ENCODE measurements around the gene LHX5.
"Not testable (repeated sequence)": the region's sequence is repeated elsewhere in the genome, so short reads cannot be mapped to it uniquely, and the experiment has no call there.

The LHX5 gene

DNA sequence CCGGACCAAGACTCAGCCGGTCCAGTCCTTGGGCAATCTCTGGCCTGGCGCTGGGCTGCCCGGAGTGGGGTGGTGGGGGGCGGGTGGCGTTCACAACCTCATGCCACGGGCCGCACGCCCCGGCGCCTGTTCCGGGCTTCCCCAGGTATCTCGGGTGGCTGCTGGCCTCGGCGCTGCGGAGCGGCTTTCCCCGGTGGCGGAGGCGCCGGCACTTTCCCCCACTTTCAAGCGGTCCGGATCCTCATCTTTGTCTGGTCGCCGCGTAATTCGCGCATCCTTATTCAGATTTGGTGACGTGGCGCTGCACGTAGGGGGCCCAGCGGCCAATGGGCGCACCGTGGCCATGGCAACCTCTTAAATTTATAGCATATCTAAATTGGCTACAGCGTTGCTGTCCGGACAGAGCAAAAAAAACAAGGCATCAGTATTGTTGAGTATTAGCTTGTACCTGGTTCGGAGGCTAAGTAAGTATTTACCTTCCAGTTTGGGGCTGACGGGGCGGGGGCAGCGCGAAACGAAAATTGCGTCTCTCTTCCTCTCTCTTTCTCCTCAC lies at the start of gene LHX5:
Gene LHX5, minus strand, starts transcription at position 253 of the 553 bp plus-strand sequence. CDS start 373 bp downstream, outside the sequence.
- DNase-seq (ENCODE audit: low read depth) = no peak

DNA sequence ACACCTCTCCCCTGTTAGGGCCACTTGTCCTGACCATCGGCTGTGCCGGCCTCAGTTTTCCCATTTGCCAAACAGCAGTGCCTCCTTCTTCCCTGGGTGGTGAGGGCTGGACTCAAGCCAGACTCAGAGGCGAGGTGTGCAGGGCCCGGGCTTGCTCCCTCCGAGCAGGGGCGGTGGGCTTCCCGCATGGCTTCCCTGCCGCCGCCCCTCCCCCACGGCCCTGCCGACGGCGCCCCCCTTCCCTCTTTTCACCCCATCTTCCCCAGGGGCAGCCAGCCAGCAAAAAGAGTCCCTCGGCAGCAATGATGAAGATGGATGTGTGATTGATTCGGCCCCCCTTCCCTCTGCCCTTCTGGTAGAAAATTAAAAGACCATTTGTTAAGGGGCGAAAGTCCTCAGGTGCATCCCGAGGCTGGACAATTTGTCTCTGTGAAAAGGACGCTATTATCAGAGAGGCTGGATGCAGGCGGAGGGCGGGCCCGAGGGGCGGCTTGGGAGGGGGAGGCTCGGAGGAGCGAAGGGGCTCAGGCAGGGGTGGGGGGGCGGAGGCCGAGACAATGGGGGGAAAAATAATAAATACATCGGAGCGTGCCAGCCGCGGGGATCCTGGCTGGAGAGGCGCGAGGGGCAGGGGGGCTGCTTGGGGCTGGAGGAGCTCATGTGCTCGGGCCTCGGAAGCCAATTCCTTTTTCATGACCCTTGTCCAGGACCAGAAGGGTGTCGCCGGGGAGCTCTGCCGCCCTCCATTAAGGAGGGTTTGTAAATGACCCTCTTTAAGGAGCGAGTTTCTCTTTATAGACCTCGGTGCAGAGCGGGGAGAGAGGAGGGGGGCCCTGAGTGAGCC lies 48.0 kb upstream of the LHX5 start:
- no peak for DNase-seq (ENCODE audit: low read depth)

DNA sequence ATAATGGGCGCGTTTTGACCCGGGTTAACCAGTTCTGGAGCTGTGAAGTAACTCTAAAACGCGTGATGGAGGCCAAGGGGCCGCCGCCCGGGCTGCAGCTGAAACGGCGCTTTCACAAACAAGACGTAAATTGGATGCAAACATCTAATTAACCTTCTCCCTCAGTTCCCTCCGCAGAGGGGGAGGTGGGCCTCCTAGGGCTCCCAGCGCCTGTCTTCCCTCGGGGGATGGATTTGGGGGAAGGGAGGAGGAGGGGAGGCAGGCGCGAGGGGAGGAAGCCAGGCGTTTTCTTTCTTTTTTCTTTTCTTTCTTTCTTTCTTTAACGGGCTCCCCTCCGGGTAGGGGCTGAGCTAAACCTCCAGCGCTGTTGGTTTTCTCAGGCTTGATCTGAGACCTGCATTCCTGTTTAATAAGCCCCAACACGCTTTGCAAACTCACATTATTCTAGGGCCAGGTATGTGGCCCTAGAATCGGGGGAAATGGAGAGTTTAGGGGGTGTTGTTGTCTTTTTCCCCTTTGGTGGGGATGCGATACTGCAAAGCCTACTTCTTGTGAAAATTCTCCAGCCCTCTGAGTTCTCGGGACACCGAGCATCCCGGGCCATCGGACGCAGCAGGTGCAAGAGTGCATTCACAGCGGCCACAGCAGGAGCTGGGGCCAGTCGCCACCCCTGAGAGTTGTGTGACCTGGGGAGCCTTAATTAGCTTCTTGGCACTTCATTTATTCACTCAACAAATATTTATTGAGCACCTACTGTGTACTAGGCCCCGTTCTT lies 43.6 kb upstream of the LHX5 start:
- no peak for DNase-seq (ENCODE audit: low read depth)

DNA sequence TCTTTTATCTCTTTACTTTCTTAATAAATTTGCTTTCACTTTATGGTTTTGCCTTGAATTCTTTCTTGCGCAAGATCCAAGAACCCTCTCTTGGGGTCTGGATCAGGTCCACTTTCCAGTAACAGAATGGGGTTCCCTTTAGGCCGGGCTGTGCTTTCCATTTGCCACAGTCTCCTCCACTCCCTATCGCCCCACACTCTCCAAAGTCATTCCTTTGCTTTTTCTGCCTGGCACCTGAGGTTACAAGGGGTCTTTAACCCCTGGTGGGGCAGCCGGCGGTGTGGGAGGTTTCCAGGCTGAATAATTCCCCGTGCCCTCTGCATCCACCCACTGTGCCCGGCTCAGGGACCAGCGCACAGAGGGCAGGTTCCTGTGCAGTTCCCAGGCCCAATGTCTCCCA lies 42.9 kb upstream of the LHX5 start:
- no peak for DNase-seq (ENCODE audit: low read depth)

DNA sequence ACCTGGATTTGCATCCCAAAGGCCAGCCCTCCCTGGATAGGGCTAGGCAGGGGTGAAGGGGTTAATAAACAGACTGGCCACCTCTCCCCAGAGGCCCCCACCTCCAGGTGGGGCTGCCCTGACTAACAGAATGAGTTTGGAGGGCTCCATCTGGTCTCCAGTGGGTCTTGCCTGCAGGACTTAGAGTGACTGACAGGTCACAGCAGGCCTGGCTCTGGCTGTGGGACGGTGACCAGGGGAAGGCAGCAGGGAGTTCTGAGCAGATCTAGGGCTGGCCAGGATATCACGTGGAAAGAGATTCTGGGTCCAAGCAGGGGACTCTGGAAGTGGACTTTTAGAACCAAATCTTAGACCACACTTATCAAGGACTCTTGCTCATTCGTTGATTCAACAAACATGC lies 40.9 kb upstream of the LHX5 start:
- DNase-seq (ENCODE audit: low read depth) = no peak

DNA sequence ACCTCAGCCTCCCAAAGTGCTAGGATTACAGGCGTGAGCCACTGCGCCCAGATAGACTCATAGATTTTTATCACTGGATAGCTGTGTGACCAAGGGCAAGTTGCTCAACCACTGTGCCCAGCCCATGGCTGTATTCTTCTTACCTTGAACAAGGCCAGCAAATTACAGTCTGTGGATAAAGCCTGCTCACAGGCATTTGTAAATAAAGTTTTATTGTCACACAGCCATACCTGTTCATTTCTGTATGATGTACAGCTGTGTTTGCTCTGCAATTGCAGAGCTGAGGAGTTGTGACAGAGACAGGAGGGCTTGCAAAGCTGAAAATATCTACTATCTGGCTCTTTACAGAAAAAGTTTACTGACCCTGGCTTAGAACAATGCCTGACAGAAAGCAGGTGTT lies 35.2 kb upstream of the LHX5 start:
- no peak for DNase-seq (ENCODE audit: low read depth)

DNA sequence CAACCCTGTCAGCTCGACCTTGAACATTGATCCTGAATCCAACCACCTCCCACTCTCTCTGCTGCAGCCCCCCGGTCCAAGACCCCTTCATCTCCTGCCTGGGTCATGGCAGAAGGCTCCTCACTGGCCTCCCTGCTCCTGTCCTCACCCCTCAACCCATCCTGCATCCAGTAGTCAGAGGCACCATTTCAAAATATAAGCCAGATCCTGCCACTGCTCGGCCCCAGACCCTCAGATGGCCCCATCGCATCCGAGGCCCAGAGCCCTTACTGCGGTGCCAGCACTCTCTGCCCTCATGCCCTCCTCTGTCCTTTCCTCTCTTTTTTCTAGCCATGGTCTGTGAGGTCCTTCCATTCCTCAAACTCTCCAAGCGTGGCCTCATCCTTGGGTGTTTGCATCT lies 34.3 kb upstream of the LHX5 start:
- DNase-seq (ENCODE audit: low read depth) = no peak

DNA sequence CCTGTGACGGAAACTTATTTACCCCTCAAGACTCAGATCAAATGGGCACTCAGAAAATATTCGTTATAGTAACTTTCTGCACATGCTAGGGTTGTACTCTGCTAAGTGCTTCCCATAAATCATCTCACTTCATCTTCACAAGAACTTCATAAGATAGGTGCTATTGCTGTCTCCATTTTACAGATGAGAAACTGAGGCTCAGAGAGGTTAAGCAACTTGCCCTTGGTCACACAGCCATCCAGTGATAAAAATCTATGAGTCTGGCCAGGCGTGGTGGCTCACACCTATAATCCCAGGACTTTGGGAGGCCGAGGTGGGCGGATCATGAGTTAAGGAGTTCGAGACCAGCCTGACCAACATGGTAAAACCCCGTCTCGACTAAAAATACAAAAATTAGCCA lies 33.2 kb upstream of the LHX5 start:
- DNase-seq (ENCODE audit: low read depth) = no peak

DNA sequence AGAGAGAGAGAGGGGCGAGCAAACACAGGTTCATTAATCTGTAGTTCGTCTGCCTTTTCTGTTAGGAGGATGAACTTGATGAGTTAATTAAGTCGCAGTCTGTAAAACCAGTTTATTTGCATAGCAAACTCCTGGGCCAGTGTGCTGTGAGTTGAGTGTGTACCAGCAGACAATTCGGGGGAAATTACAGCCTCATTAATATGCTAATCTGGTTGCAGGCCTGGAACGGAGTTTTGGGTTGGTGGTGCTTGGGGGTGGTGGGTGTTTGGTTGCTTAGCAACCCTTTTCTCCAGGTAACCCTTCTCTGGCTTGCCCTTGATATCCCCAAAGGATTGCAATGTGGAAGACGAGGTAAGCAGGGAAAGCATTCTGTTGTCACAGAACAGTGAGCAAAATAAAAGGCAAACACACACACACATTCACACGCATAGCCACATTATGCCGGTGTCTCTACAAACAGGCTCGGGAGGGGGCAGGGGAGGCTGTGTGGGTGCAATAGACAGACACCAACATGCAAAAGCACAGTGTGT lies 29.2 kb upstream of the LHX5 start:
- no peak for DNase-seq (ENCODE audit: low read depth)

DNA sequence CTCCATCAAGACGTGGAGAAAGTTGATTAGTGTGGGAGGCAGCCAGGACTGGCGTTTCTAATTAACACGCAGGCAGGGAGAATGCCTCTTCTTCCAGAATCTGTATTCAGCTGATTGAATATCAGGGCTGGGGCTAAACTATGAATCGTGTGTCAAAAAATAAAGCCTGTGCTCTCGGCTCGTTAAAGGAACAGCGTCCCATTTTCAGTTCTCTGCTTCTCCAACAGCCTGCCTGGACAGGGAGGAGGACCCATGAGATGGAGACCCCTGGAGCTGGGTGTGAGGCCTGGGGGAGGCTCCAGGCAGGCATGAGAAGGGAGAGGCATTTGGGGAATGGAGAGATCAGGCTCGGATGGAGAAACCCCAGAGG lies 28.6 kb upstream of the LHX5 start:
- DNase-seq (ENCODE audit: low read depth) = no peak

DNA sequence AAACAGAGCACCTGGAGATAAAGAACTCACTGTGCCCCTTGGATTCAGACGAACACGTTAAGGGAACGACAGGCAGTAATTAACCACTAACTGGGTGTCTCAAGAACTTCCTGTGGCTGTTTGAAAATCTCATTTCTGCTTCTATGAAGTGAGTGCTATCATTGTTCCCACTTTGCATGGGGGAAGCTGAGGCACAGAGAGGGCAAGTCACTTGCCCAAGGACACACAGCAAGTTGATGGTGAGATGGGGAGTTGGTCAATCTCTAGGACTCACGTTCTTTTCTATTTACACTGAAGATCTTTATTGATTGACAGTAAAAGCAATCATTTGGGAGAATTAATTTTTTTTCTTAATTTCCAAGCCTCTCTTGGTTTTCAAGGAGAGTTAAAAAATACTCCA lies 26.8 kb upstream of the LHX5 start:
- no peak for DNase-seq (ENCODE audit: low read depth)

DNA sequence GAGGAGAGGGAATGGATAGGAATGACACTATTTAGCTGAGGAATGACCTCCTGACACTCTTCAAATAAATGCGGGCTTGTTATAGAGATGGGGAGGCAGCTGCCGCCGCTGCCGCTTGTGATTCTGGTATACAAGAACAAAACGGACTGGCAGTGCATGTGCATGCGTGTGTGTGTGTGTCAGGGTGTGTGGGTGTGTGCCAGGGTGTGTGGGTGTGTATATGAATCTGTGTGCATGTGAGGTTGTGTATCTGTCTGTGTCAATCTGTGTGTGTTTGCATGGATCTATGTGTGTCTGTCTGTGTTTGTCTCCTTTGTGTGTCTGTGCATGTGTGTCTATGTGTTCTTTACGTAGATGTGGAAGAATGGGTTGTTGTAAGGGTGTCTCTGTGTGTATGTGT lies 26.0 kb upstream of the LHX5 start:
- no peak for DNase-seq (ENCODE audit: low read depth)

DNA sequence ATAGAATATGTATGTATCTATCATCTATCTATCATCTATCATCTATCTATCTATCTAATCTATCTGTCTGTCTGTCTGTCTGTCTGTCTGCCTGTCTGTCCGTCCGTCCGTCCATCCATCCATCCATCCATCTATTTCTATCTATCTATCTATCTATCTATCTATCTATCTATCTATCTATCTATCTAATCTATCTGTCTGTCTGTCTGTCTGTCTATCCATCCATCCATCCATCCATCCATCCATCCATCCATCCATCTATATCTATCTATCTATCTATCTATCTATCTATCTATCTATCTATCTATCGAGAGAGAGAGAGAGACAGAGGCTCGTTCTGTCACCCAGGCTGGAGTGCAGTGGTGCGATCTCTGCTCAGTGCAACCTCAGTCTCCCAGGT lies 24.3 kb upstream of the LHX5 start:
- not testable (repeated sequence) for DNase-seq (ENCODE audit: low read depth)

DNA sequence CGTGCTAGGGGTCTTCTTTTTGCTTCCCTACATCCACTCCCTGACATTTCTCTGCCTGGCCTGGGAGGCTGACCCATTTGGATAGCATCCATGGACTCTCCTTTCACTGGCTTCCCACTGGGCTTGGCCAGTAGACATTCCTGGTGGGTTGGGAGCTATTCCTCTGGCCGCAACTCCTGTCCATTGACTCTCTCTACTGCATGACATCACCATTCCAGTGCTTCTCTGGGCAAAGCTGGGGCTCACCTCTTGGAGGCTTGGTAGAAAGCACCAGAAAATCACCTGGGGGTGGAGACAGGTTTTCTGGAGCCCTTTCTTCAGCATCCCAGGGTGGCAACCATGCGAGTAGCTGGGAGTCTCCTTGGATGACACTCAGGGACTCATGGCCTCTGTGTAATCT lies 16.7 kb upstream of the LHX5 start:
- DNase-seq (ENCODE audit: low read depth) = no peak

DNA sequence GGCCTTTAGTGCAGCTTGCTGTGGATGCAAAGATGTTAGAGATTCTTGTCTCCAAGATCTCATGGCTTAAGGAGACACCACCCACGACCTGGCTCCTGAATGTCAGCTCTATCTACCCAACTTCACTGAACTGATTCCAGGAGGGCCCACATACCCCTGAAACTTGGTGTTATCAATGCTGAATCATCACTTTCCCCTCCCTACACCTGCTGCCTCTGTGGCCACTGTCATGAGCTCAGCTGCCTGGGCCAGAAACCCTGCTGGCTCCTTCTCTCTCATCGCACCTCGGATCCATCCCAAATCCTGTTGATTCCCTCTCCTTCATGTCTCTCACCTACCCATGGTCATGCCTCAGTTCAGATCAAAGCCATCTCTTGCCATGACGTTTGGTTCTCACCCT lies 15.1 kb upstream of the LHX5 start:
- DNase-seq (ENCODE audit: low read depth) = no peak

DNA sequence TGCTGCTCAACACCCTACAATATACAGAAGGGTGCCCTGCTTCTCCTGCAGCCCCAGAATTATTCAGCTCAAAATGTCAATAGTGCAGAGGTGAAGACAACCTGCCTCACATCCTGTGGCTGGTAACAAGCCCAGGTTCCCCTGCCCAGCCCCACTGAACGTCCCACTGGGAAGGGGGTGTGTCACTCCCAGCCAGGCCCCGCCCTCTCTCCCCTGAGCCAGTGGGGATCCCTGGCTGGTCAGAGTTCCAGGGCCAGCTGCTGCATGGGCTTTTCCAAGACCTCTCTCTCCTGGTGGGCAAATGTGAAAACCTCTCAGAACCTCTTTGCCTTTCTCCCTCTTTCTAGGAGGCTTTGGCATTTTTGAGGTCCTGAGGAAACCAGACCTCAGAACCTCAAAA lies 13.7 kb upstream of the LHX5 start:
- no peak for DNase-seq (ENCODE audit: low read depth)

DNA sequence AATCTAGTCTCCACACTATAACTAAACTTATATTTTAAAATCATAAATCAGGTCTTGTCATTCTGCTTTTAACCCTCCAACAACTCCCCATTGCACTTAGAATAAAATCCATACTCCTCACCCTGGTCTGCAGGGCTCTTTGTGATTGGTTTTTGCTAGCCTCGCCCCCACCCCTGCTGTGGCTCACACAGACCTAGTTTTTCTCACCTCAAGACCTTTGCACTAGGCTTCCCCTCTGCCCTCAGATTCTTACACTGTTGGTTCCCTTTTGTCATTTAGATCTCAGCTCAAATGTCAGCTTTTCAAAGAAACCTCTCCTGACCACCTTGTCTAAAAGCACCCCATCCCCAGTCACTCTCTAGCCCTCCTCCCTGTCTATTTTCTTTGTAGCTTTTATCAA lies 10.7 kb upstream of the LHX5 start:
- no peak for DNase-seq (ENCODE audit: low read depth)

DNA sequence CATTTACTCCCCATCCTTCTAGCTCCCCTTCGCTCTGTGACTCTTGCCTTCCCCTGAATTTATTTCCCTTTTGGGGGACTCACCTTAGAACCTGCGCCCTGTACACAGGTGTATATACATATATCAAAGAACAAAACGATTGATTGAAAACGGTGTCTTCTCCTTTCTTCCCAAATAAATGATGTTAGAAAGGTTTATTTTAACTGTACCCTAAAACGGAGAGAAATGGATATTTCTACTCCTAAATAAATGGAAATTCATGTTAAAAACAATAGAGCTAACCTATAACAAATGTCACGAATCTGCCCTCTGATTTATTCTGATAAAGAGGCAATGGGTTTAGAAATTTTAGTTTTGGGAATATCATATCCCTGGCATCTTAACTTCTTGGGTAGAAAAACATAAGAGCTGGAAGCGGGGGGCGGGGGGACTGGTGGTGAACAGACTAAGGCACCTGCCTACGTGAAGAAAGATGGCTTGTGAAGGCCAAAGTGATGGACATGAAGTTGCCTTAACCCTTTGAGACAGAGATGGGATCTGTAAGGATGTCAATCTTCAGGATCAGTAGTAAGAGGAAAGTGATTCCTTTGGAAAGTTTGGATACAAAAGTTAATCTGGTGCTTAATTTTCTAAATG lies 8.8 kb upstream of the LHX5 start:
- DNase-seq (ENCODE audit: low read depth) = no peak

DNA sequence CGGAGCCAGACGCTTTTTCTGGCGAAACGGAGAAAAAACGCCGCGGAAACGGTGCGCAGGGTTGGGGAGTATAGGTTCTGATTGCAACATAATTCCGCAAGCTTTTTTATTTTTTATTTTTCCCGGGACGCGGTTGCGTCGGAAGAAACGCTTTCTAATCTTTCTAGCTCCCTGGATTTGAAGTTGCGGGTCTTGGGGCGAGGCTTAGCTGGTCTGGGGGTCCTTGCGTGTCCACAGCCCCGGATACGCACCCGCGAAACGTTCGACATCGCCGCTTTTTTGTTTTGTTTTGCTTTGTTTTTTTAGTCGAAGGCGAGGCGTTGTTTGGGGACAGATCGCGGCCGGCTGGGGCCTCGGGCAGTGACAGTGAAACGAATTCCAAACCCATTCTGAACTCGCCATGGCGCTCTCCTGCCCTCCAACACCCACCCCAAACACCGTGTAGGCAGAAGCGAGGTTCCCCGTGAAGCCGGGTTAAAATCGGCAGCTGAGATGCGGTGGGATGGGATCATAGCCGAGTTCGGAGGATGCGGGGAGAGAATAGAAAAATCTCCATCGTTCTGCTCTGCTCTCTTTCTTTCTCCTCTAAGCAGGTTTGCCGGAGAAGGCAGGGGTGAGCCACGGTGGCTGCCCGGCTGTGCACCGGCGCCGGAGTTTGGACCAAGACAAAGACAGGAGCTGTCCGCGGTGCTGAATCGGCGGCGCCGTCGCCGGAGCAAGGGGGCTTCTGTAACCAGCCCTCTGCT lies 8.1 kb upstream of the LHX5 start:
- no peak for DNase-seq (ENCODE audit: low read depth)

DNA sequence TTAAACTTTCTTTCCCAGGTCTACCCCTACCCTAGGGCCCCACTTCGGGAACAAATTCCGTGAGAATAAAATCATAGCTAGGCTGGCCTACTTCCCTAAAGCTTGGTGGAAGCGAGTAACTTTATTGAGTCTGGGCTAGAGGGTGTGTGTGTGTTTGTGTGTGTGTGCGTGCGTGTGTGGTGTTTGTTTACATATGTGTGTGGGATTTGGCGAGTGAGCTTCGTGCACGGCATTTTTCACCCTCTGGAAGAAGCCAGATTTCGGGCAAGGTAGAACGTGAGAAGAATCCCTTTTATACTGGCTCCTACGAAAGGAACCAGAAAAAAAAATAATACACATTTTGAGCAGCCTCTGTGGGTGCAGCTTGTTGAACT lies 7.5 kb upstream of the LHX5 start:
- DNase-seq (ENCODE audit: low read depth) = no peak

DNA sequence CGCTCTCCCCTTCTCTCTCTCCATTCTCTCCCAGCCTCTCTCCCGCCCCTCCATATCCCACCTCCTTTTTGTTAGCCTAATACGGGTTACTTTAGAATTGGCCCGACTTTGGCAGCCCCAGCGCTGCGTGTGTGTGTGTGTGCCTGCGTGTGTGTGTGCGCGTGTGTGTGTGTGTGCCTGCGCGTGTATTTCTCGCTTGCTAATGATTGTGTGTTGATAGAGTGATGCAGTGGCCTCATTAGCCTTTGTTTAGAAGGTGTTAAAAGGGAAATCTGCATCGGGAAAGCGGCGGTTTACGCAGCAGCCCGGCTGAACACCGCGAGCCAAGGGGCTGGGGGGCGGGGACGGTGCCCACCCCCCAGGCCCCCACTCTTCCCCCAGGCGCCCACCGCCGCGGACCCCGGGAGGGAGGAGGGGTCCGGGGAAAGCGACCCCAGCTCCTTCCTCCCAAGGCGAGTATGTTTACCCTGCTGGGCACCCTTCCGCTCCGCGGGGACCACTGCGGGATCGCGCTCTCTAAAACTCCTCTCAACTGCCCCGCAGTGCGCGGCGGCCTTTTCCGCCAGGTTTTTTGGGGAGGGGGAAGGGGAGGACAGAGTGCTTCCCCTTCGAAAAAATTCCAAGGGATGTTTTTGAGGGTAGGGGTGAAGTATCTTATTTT lies 6.8 kb upstream of the LHX5 start:
- no peak for DNase-seq (ENCODE audit: low read depth)

All from stimulated activated CD8-positive, alpha-beta memory T cell treated with anti-CD3 and anti-CD28 coated beads, Interleukin-15, amount 100 ng/mL, for 24 hours (primary cell).